HCT116 (cell line): ENCODE results near the gene SYNGR3. TPM values are rescaled to one million over a fixed set of nuclear protein-coding genes. Genes with fewer than 3 reads are reported as not detected.

Experiments
- ATAC-seq: fragments of 200-7000 bp; cut with Tn5 transposase; 2 replicates; pipeline ENCODE4 v1.9.1; 2020; ENCODE audit warnings: mild to moderate bottlenecking, moderate library complexity
- BruUV-seq: library from RNA; stranded (reverse); fragments of 400-500 nt; replicated peaks from 2 replicates; lab custom pipeline; 2021; lab: Mats Ljungman, UMichigan
- CTCF ChIA-PET: fragments of 300-600 bp; sonication (Branson Sonifier 250); formaldehyde crosslinking; loops from one replicate; lab custom pipeline; 2021; ENCODE audit warnings: antibody characterized with exemption; lab: Charles Lee
- POLR2A ChIA-PET: fragments of 300-600, 350-600 bp; sonication (Branson Sonifier 250); formaldehyde crosslinking; loops from one replicate; lab custom pipeline; 2021; ENCODE audit warnings: antibody characterized with exemption; lab: Charles Lee
- RAD21 ChIA-PET, 2 experiments: fragments of 300-600 bp; sonication (Branson Sonifier 250); formaldehyde crosslinking; loops; one replicate each; lab custom pipeline; 2023; ENCODE audit warnings: low total read pairs in 2 of 2; ENCODE audit not compliant: uncharacterized antibody in 2 of 2, unreplicated experiment in 2 of 2, low non-redundant PET in 1 of 2; lab: Charles Lee
- DNase-seq: peaks from one replicate; pipeline ENCODE4 v3.0.0-alpha.2; 2010; ENCODE audit warnings: low read depth, low spot score
- H2AFZ ChIP-seq: fragments of 200-600 bp; shearing (Covaris generic), sonication (generic); 2 replicates; pipeline ENCODE4 v1.6.1; 2017; ENCODE audit warnings: low read depth, mixed run types, mixed read lengths, antibody characterized with exemption, low read length; ENCODE audit not compliant: poor library complexity, severe bottlenecking
- H3K27ac ChIP-seq: 2 replicates; pipeline ENCODE4 v1.5.1; 2012; ENCODE audit warnings: low read depth, low read length
- H3K27me3 ChIP-seq: fragments of 200-600 bp; sonication (generic); 2 replicates; pipeline ENCODE4 v1.6.1; 2016; ENCODE audit warnings: mixed run types, low read length, mixed read lengths; ENCODE audit not compliant: insufficient read depth
- H3K36me3 ChIP-seq, 2 experiments: fragments of 200-500 bp in 1 of 2; fragments of 200-600 bp in 1 of 2; sonication (Bioruptor generic) in 1 of 2; sonication (generic) in 1 of 2; 2 replicates each; pipeline versions ENCODE4 v1.5.1 to v1.6.1; 2014 to 2016; ENCODE audit warnings: low read length in 2 of 2, inconsistent platforms in 1 of 2, mixed read lengths in 1 of 2, mixed run types in 1 of 2; ENCODE audit not compliant: insufficient read depth in 2 of 2, control insufficient read depth in 1 of 2
- H3K4me1 ChIP-seq, 2 experiments: fragments of 200-600 bp in 1 of 2; sonication (generic) in 1 of 2; 2 replicates each; pipeline versions ENCODE4 v1.5.1 to v1.6.1; 2012 to 2017; ENCODE audit warnings: low read length in 2 of 2, inconsistent platforms in 1 of 2, mild to moderate bottlenecking in 1 of 2, mixed read lengths in 1 of 2, mixed run types in 1 of 2, moderate library complexity in 1 of 2; ENCODE audit not compliant: insufficient read depth in 2 of 2, control insufficient read depth in 1 of 2
- H3K4me2 ChIP-seq: fragments of 200-600 bp; sonication (generic); 2 replicates; pipeline ENCODE4 v1.6.1; 2017; ENCODE audit warnings: mixed run types, low read length, mixed read lengths
- H3K4me3 ChIP-seq, 2 experiments: fragments of 200-600 bp in 1 of 2; sonication (generic) in 1 of 2; replicated peaks in 1 of 2; 2 replicates each; pipeline ENCODE4 v1.5.1; 2011 to 2016; ENCODE audit warnings: low read length in 2 of 2, control low read depth in 1 of 2, low read depth in 1 of 2, mild to moderate bottlenecking in 1 of 2, mixed read lengths in 1 of 2, mixed run types in 1 of 2
- H3K79me2 ChIP-seq: fragments of 200-600 bp; sonication (generic); 2 replicates; pipeline ENCODE4 v1.6.1; 2017; ENCODE audit warnings: mild to moderate bottlenecking, mixed run types, low read length, moderate library complexity, mixed read lengths; ENCODE audit not compliant: insufficient read depth
- H3K9ac ChIP-seq: fragments of 200-600 bp; sonication (generic); 2 replicates; pipeline ENCODE4 v1.6.1; 2016; ENCODE audit warnings: low read length, mixed read lengths
- H3K9me2 ChIP-seq: fragments of 200-600 bp; sonication (generic), shearing (Covaris generic); 2 replicates; pipeline ENCODE4 v1.6.1; 2017; ENCODE audit warnings: mixed run types, mild to moderate bottlenecking, moderate library complexity; ENCODE audit not compliant: insufficient read depth
- H3K9me3 ChIP-seq, 2 experiments: fragments of 200-500 bp in 1 of 2; fragments of 200-600 bp in 1 of 2; sonication (Bioruptor generic) in 1 of 2; sonication (generic) in 1 of 2; 2 replicates each; pipeline ENCODE4 v1.6.1; 2014 to 2017; ENCODE audit warnings: low read length in 2 of 2, mixed read lengths in 2 of 2, inconsistent platforms in 1 of 2, low read depth in 1 of 2, mild to moderate bottlenecking in 1 of 2, mixed run types in 1 of 2, moderate library complexity in 1 of 2; ENCODE audit not compliant: control insufficient read depth in 1 of 2, insufficient read depth in 1 of 2
- H4K20me1 ChIP-seq: fragments of 200-600 bp; sonication (generic), shearing (Covaris generic); 2 replicates; pipeline ENCODE4 v1.6.1; 2017; ENCODE audit warnings: mixed run types, mild to moderate bottlenecking, moderate library complexity; ENCODE audit not compliant: insufficient read depth
- ATF3 ChIP-seq: IDR thresholded peaks from 2 replicates; pipeline ENCODE4 v1.6.1; 2012
- CBX3 ChIP-seq: IDR thresholded peaks from 2 replicates; pipeline ENCODE4 v1.6.1; 2012; ENCODE audit warnings: low read depth
- CEBPB ChIP-seq: IDR thresholded peaks from 2 replicates; pipeline ENCODE4 v1.6.1; 2012; ENCODE audit warnings: low read depth
- CTCF ChIP-seq, 3 experiments: fragments of 200-600 bp in 1 of 3; sonication (generic) in 1 of 3; IDR thresholded peaks in 2 of 3; conservative IDR thresholded peaks in 1 of 3; 2 replicates each; pipeline ENCODE4 v1.5.1; 2012 to 2017; ENCODE audit warnings: low read depth in 2 of 3, low read length in 2 of 3, antibody characterized with exemption in 1 of 3, borderline replicate concordance in 1 of 3, control low read depth in 1 of 3, mild to moderate bottlenecking in 1 of 3, mixed read lengths in 1 of 3, mixed run types in 1 of 3, moderate library complexity in 1 of 3; ENCODE audit not compliant: insufficient read depth in 1 of 3
- EGR1 ChIP-seq: IDR thresholded peaks from 2 replicates; pipeline ENCODE4 v1.6.1; 2012; ENCODE audit warnings: low read depth
- ELF1 ChIP-seq: IDR thresholded peaks from 2 replicates; pipeline ENCODE4 v1.6.1; 2012; ENCODE audit warnings: low read depth, borderline replicate concordance
- EZH2phosphoT487 ChIP-seq: fragments of 200-600 bp; IDR thresholded peaks from 2 replicates; pipeline ENCODE4 v1.6.1; 2018; ENCODE audit warnings: antibody characterized with exemption, borderline replicate concordance
- FOSL1 ChIP-seq: IDR thresholded peaks from 2 replicates; pipeline ENCODE4 v1.6.1; 2012; ENCODE audit warnings: low read depth
- JUND ChIP-seq: IDR thresholded peaks from 2 replicates; pipeline ENCODE4 v1.6.1; 2012
- MAX ChIP-seq: IDR thresholded peaks from 2 replicates; pipeline ENCODE4 v1.6.1; 2012
- POLR2A ChIP-seq: IDR thresholded peaks from 2 replicates; pipeline ENCODE4 v1.7.0; 2011; ENCODE audit warnings: borderline replicate concordance; ENCODE audit not compliant: insufficient read depth, insufficient read length; ENCODE audit errors: extremely low read depth
- RAD21 ChIP-seq: IDR thresholded peaks from 2 replicates; pipeline ENCODE4 v1.6.1; 2012; ENCODE audit warnings: low read depth, mild to moderate bottlenecking
- ZNF274 ChIP-seq: fragments of 200-500 bp; sonication (Bioruptor generic); IDR thresholded peaks from 2 replicates; pipeline ENCODE4 v1.6.1; 2014; ENCODE audit warnings: mild to moderate bottlenecking, low read depth, low read length, inconsistent platforms
- intact Hi-C: fragments of 100-400 bp; cut with micrococcal nuclease; formaldehyde crosslinking; loops from 2 replicates; pipeline ENCODE4 v1.10.0; 2022
- total RNA-seq: library from RNA; stranded (reverse); gene quantifications from one replicate; pipeline ENCODE4 v1.2.1, GENCODE V29; 2021; ENCODE audit not compliant: unreplicated experiment

SYNGR3 gene
- total RNA-seq, 1 experiment from 2014 or later = 11.5 TPM

- H3K4me2 ChIP-seq = peak overlapping the region; percentile 87
- H3K27ac ChIP-seq = peak overlapping the region; percentile 94
- H3K4me3 ChIP-seq = peak overlapping the region; percentile 65 to 73
- ATAC-seq (no peak), DNase-seq (no peak)
- TSS peak; percentile 75 for BruUV-seq
- peaks cover 6 to 20% of the 10 kb centered on the region in 2 experiments for H3K36me3 ChIP-seq
- peaks cover 60% of the 10 kb centered on the region for H3K79me2 ChIP-seq
- H4K20me1 ChIP-seq = peaks cover 11% of the 10 kb centered on the region; the same call in 1 of the 2 replicates
- no peak for TF ChIP-seq FOSL1
- TF ChIP-seq EGR1 = no peak
- TF ChIP-seq MAX = no peak
- TF ChIP-seq ATF3 = no peak
- H3K9ac ChIP-seq = peak overlapping the region; percentile 93
- peaks cover 5 to 36% of the 10 kb centered on the region in 2 experiments; a peak in 3 of 4 replicates for H3K4me1 ChIP-seq
- intact Hi-C loops = no loop called here
- ChIA-PET POLR2A (interaction anchor here (0.6 to 5.9 kb wide), 28 partner anchors 8 to 1054 kb away, joined by 3 to 104 read pairs (median 5); partner anchors contain the start of genes FAHD1, GFER, HAGH and MEIOB), CTCF (interaction anchor here (0.7 kb wide), 1 partner anchor 13 kb away, joined by 3 read pairs; no protein-coding TSS in a partner anchor), RAD21 (no interaction called here)
- H3K9me3 ChIP-seq = no peaks in the 10 kb centered on the region
- no peak overlapping the region for H2AFZ ChIP-seq
- H3K27me3 ChIP-seq = no peaks in the 10 kb centered on the region
- no peaks in the 10 kb centered on the region for H3K9me2 ChIP-seq
These were observed 24.3 kb upstream of the SYNGR3 start for GRCh38 chr16:1965396-1966001.

- CTCF ChIA-PET = no interaction called here
- peak within 1 kb of the TSS; percentile 93 for H3K9ac ChIP-seq
These were observed 23.3 kb upstream of the SYNGR3 start, which contains the start of gene RNF151 for GRCh38 chr16:1966460-1966859. TSS of gene RNF151 (plus strand) at chr16:1966856. CDS start at chr16:1966882, 26 bp downstream.

More at GRCh38 chr16:1966460-1966859, 23.3 kb upstream of the SYNGR3 start, which contains the start of gene RNF151:
- Histone ChIP-seq H3K4me3 (peak within 1 kb of the TSS; percentile 65 to 73), H3K4me1 (peaks cover 5 to 32% of the 10 kb centered on the region in 2 experiments; a peak in 3 of 4 replicates), H3K79me2 (peaks cover 58% of the 10 kb centered on the region), H3K9me2 (no peaks in the 10 kb centered on the region), H3K4me2 (peak within 1 kb of the TSS; percentile 87), H3K27ac (peak within 1 kb of the TSS; percentile 94), H3K36me3 (peaks cover 6 to 20% of the 10 kb centered on the region in 2 experiments), H3K27me3 (no peaks in the 10 kb centered on the region), H2AFZ (no peak within 1 kb of the TSS), H3K9me3 (no peaks in the 10 kb centered on the region), H4K20me1 (peaks cover 11% of the 10 kb centered on the region; the same call in 1 of the 2 replicates)
- DNase-seq (no peak), ATAC-seq (no peak)
- no TSS peak for BruUV-seq
- POLR2A ChIA-PET = interaction anchor here (5.9 kb wide), 1 partner anchor 14 kb away, joined by 104 read pairs; the partner anchor contains the start of genes GFER and NOXO1
- intact Hi-C loops = no loop called here
- no peak for TF ChIP-seq JUND
- no peak for TF ChIP-seq CTCF (IDR thresholded peaks at IDR 0.05 in 2 of 3, conservative IDR thresholded peaks at IDR 0.05 in 1 of 3; ENCODE audit: borderline replicate concordance in 1 of 3, insufficient read depth in 1 of 3, low read depth in 2 of 3, low read length in 2 of 3)
- TF ChIP-seq CBX3 = no peak
- TF ChIP-seq RAD21 = no peak
- no peak for TF ChIP-seq ELF1
- no peak for TF ChIP-seq POLR2A
- TF ChIP-seq CEBPB = no peak
- no peak for TF ChIP-seq MAX
- TF ChIP-seq EZH2phosphoT487 = no peak
- TF ChIP-seq ZNF274 = no peak
- RAD21 ChIA-PET = no interaction called here
